Caco-2 (cell line): ENCODE measurements around the gene MRRF. TPM values are rescaled to one million over a fixed set of nuclear protein-coding genes. Genes with fewer than 3 reads are reported as not detected.

Experiments used
- BruUV-seq: library from RNA; stranded (reverse); fragments of 400-500 nt; replicated peaks from 2 replicates; lab custom pipeline; 2021; lab: Mats Ljungman, UMichigan
- CTCF ChIA-PET: fragments of 300-600 bp; sonication (Branson Sonifier 250); formaldehyde crosslinking; loops from one replicate; lab custom pipeline; 2022; ENCODE audit warnings: antibody characterized with exemption; lab: Charles Lee
- POLR2A ChIA-PET: fragments of 300-600 bp; sonication (Branson Sonifier 250); formaldehyde crosslinking; loops from one replicate; lab custom pipeline; 2022; ENCODE audit warnings: antibody characterized with exemption; lab: Charles Lee
- DNase-seq, 2 experiments: peaks; one replicate each; pipeline versions ENCODE4 v3.0.0 to v3.0.0-alpha.2; 2020 to 2022
- H3K27me3 ChIP-seq: replicated peaks from 2 replicates; pipeline ENCODE4 v1.6.0; 2011; ENCODE audit warnings: low read length; ENCODE audit not compliant: control insufficient read depth, insufficient read depth
- H3K36me3 ChIP-seq: 2 replicates; pipeline ENCODE4 v1.5.1; 2011; ENCODE audit warnings: low read length; ENCODE audit not compliant: control insufficient read depth, insufficient read depth
- H3K4me1 ChIP-seq: fragments of 250-450 bp; sonication (Bioruptor Pico); 2 replicates; pipeline ENCODE4 v1.5.1; 2020; ENCODE audit warnings: mild to moderate bottlenecking
- H3K4me3 ChIP-seq: 2 replicates; pipeline ENCODE4 v1.5.1; 2011; ENCODE audit warnings: low read depth, mild to moderate bottlenecking, control low read depth, low read length
- H3K9me3 ChIP-seq: fragments of 250-450 bp; sonication (Bioruptor Pico); 2 replicates; pipeline ENCODE4 v1.5.1; 2020; ENCODE audit warnings: mild to moderate bottlenecking, moderate library complexity
- H3K27ac Mint-ChIP-seq: one replicate; pipeline ENCODE4 v1.8.0; 2022; ENCODE audit warnings: mixed read lengths; ENCODE audit not compliant: unreplicated experiment
- H3K27me3 Mint-ChIP-seq: one replicate; pipeline ENCODE4 v1.8.0; 2022; ENCODE audit warnings: mixed read lengths; ENCODE audit not compliant: insufficient read depth, unreplicated experiment
- H3K36me3 Mint-ChIP-seq: one replicate; pipeline ENCODE4 v1.8.0; 2022; ENCODE audit warnings: mild to moderate bottlenecking, mixed read lengths; ENCODE audit not compliant: insufficient read depth, unreplicated experiment
- H3K4me1 Mint-ChIP-seq: one replicate; pipeline ENCODE4 v1.8.0; 2022; ENCODE audit warnings: low read depth, mixed read lengths; ENCODE audit not compliant: unreplicated experiment
- H3K4me3 Mint-ChIP-seq: one replicate; pipeline ENCODE4 v1.8.0; 2022; ENCODE audit warnings: mild to moderate bottlenecking, moderate library complexity, mixed read lengths; ENCODE audit not compliant: unreplicated experiment
- H3K9me3 Mint-ChIP-seq: one replicate; pipeline ENCODE4 v1.8.0; 2022; ENCODE audit warnings: mixed read lengths; ENCODE audit not compliant: unreplicated experiment
- intact Hi-C: fragments of 100-400 bp; cut with micrococcal nuclease; formaldehyde crosslinking; loops from one replicate; pipeline ENCODE4 v1.10.0; 2022; ENCODE audit not compliant: unreplicated experiment
- total RNA-seq: library from RNA; stranded (reverse); gene quantifications from 2 replicates; pipeline ENCODE4 v1.2.3, GENCODE V29; 2022
- TF ChIP-seq, protein P1 (sequence below), 2 experiments: fragments of 200-600 bp in 1 of 2; IDR thresholded peaks; 1 replicate in 1 of 2; 2 replicates in 1 of 2; pipeline versions ENCODE4 v1.5.1 to v1.8.0; 2011 to 2022; ENCODE audit warnings: antibody characterized with exemption in 1 of 2, control low read depth in 1 of 2, inconsistent platforms in 1 of 2, low read depth in 1 of 2, low read length in 1 of 2, mild to moderate bottlenecking in 1 of 2, moderate library complexity in 1 of 2; ENCODE audit not compliant: insufficient read depth in 1 of 2, severe bottlenecking in 1 of 2, unreplicated experiment in 1 of 2

Gene MRRF
- total RNA-seq, 1 experiment from 2014 or later = 64.6 TPM

DNA sequence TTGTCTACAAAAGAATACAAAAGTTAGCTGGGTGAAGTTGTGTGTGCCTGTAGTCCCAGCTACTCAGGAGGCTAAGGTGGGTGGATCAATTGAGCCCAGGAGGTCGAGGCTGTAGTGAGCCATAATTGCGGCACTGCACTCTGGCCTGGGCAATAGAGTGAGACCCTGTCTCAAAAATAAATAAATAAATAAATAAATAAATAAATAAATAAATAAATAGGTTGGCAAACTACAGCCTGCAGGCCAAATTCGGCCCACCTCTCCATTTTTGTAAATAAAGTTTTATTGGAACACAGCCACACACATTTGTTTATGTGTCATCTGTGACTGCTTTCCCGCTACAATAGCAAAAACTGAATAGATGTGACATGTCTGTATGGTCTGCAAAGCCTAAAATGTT is 115.6 kb downstream of the MRRF start:
- Histone ChIP-seq H3K4me3 (no peak overlapping the region), H3K9me3 (0 out of 2 replicates have a peak, but pooled peaks cover 5% of the 10 kb centered on the region), H3K27me3 (no peaks in the 10 kb centered on the region), H3K36me3 (no peaks in the 10 kb centered on the region), H3K4me1 (no peaks in the 10 kb centered on the region)
- TF ChIP-seq, protein P1, sequence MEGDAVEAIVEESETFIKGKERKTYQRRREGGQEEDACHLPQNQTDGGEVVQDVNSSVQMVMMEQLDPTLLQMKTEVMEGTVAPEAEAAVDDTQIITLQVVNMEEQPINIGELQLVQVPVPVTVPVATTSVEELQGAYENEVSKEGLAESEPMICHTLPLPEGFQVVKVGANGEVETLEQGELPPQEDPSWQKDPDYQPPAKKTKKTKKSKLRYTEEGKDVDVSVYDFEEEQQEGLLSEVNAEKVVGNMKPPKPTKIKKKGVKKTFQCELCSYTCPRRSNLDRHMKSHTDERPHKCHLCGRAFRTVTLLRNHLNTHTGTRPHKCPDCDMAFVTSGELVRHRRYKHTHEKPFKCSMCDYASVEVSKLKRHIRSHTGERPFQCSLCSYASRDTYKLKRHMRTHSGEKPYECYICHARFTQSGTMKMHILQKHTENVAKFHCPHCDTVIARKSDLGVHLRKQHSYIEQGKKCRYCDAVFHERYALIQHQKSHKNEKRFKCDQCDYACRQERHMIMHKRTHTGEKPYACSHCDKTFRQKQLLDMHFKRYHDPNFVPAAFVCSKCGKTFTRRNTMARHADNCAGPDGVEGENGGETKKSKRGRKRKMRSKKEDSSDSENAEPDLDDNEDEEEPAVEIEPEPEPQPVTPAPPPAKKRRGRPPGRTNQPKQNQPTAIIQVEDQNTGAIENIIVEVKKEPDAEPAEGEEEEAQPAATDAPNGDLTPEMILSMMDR (IDR thresholded peaks at IDR 0.05; ENCODE audit: insufficient read depth in 1 of 2, low read depth in 1 of 2, low read length in 1 of 2, severe bottlenecking in 1 of 2, unreplicated experiment in 1 of 2) = no peak
- H3K27me3 Mint-ChIP-seq = peaks cover 7% of the 10 kb centered on the region
- POLR2A ChIA-PET = no interaction called here
- no peaks in the 10 kb centered on the region for H3K4me1 Mint-ChIP-seq
- intact Hi-C loops = no loop called here
- H3K27ac Mint-ChIP-seq = no peak overlapping the region
- CTCF ChIA-PET = no interaction called here
- no peak for DNase-seq
- no TSS peak for BruUV-seq
- no peak overlapping the region for H3K4me3 Mint-ChIP-seq
- H3K36me3 Mint-ChIP-seq = no peaks in the 10 kb centered on the region
- no peaks in the 10 kb centered on the region for H3K9me3 Mint-ChIP-seq

Other genes with a start within 250 kb of the MRRF start
- 4.4 and 4.7 TPM in 2 replicates for gene TTLL11, start 171.6 kb upstream of the MRRF start, total RNA-seq
- gene NDUFA8, start 105.1 kb upstream of the MRRF start, total RNA-seq = 58.0 and 63.5 TPM in 2 replicates
- not detected in 2 replicates for gene MORN5, start 105.0 kb upstream of the MRRF start, total RNA-seq
- gene LHX6, start 35.9 kb upstream of the MRRF start, total RNA-seq = 6.1 and 7.6 TPM in 2 replicates
- gene RBM18, start within 50 bp of the MRRF start, total RNA-seq = 20.6 and 23.1 TPM in 2 replicates
- 0.19 and 0.29 TPM in 2 replicates for gene PTGS1, start 106.1 kb downstream of the MRRF start, total RNA-seq
- gene OR1J1, start 213.0 kb downstream of the MRRF start, total RNA-seq = not detected in 2 replicates
- not detected in 2 replicates for gene OR1J2, start 245.9 kb downstream of the MRRF start, total RNA-seq